B cell (primary cell): Measurements from ENCODE around the gene CTNNA2. TPM values are rescaled to one million over a fixed set of nuclear protein-coding genes. Genes with fewer than 3 reads are reported as not detected.

Experiments
- ATAC-seq: fragments of 200-7000 bp; cut with Tn5 transposase; one replicate; pipeline ENCODE4 v1.10.0; 2021; ENCODE audit warnings: low read depth, mild to moderate bottlenecking, moderate number of reproducible peaks, moderate library complexity
- CTCF ChIA-PET: fragments of 350-600 bp; sonication (Branson Sonifier 250); formaldehyde crosslinking; loops from one replicate; lab custom pipeline; 2021; ENCODE audit warnings: antibody characterized with exemption, inconsistent platforms; lab: Charles Lee
- POLR2A ChIA-PET: fragments of 350-600 bp; sonication (Branson Sonifier 250); formaldehyde crosslinking; loops from one replicate; lab custom pipeline; 2021; ENCODE audit warnings: antibody characterized with exemption; lab: Charles Lee
- DNase-seq: peaks from one replicate; pipeline ENCODE4 v3.0.0; 2013
- H2AFZ ChIP-seq: 2 replicates; pipeline ENCODE4 v1.6.1; 2012; ENCODE audit warnings: mild to moderate bottlenecking, low read depth, low read length; ENCODE audit not compliant: insufficient read depth, poor library complexity, severe bottlenecking
- H3K27ac ChIP-seq, 2 donors: 1 replicate in 1 of 2; 2 replicates in 1 of 2; pipeline ENCODE4 v1.5.1; 2012 to 2013; ENCODE audit warnings: low read length in 2 of 2, mild to moderate bottlenecking in 2 of 2, moderate library complexity in 1 of 2
- H3K27me3 ChIP-seq, 4 experiments: fragments of 200-600 bp in 1 of 4; sonication (generic) in 1 of 4; replicated peaks in 1 of 4; 1 replicate in 2 of 4; 2 replicates in 2 of 4; pipeline versions ENCODE4 v1.6.1 to v1.7.0; 2013 to 2016; ENCODE audit warnings: low read length in 3 of 4, mild to moderate bottlenecking in 2 of 4, mixed read lengths in 1 of 4, moderate library complexity in 1 of 4; ENCODE audit not compliant: insufficient read depth in 4 of 4, control insufficient read depth in 3 of 4; ENCODE audit errors: control extremely low read depth in 1 of 4
- H3K36me3 ChIP-seq, 2 experiments: replicated peaks in 1 of 2; 1 replicate in 1 of 2; 2 replicates in 1 of 2; pipeline versions ENCODE4 v1.6.1 to v1.7.1; 2013; ENCODE audit warnings: low read length in 1 of 2; ENCODE audit not compliant: insufficient read depth in 2 of 2, control insufficient read depth in 1 of 2; ENCODE audit errors: control extremely low read depth in 1 of 2, extremely low read depth in 1 of 2
- H3K4me1 ChIP-seq, 2 donors: fragments of 200-600 bp in 1 of 2; sonication (generic) in 1 of 2; 1 replicate in 1 of 2; 2 replicates in 1 of 2; pipeline versions ENCODE4 v1.5.1 to v1.6.1; 2013 to 2017; ENCODE audit warnings: low read length in 2 of 2; ENCODE audit not compliant: control insufficient read depth in 2 of 2, insufficient read depth in 2 of 2
- H3K4me2 ChIP-seq: replicated peaks from 2 replicates; pipeline ENCODE3; 2012; ENCODE audit warnings: mild to moderate bottlenecking, low read depth, low read length; ENCODE audit not compliant: poor library complexity, severe bottlenecking
- H3K4me3 ChIP-seq, 5 experiments: fragments of 200-600 bp in 1 of 5; sonication (generic) in 1 of 5; 1 replicate in 3 of 5; 2 replicates in 2 of 5; pipeline versions ENCODE4 v1.5.1 to v1.7.0; 2011 to 2016; ENCODE audit warnings: low read length in 4 of 5, mild to moderate bottlenecking in 4 of 5, low read depth in 2 of 5, control low read depth in 1 of 5, moderate library complexity in 1 of 5; ENCODE audit not compliant: insufficient read depth in 1 of 5; ENCODE audit errors: control extremely low read depth in 1 of 5, extremely low read depth in 1 of 5
- H3K79me2 ChIP-seq: fragments of 200-600 bp; sonication (generic); one replicate; pipeline ENCODE4 v1.6.0; 2016; ENCODE audit warnings: low read length; ENCODE audit not compliant: control insufficient read depth, insufficient read depth
- H3K9ac ChIP-seq: fragments of 200-600 bp; sonication (generic); 2 replicates; pipeline ENCODE4 v1.6.1; 2017; ENCODE audit warnings: mild to moderate bottlenecking, low read length, moderate library complexity
- H3K9me3 ChIP-seq, 3 donors: one replicate each; pipeline versions ENCODE4 v1.6.1 to v1.7.1; 2013; ENCODE audit warnings: low read length in 2 of 3; ENCODE audit not compliant: control insufficient read depth in 2 of 3, insufficient read depth in 1 of 3; ENCODE audit errors: control extremely low read depth in 1 of 3
- H4K20me1 ChIP-seq: 2 replicates; pipeline ENCODE4 v1.6.0; 2012; ENCODE audit warnings: mild to moderate bottlenecking, low read length; ENCODE audit not compliant: insufficient read depth, control insufficient read depth, poor library complexity, severe bottlenecking
- H3K27ac Mint-ChIP-seq: one replicate; pipeline ENCODE4 v1.8.0; 2021; ENCODE audit warnings: mixed read lengths
- H3K27me3 Mint-ChIP-seq: one replicate; pipeline ENCODE4 v1.8.0; 2021; ENCODE audit warnings: mixed read lengths
- H3K4me1 Mint-ChIP-seq: one replicate; pipeline ENCODE4 v1.8.0; 2021; ENCODE audit warnings: mixed read lengths
- H3K4me3 Mint-ChIP-seq: one replicate; pipeline ENCODE4 v1.8.0; 2021; ENCODE audit warnings: mixed read lengths
- H3K9me3 Mint-ChIP-seq: one replicate; pipeline ENCODE4 v1.8.0; 2022; ENCODE audit warnings: mixed read lengths; ENCODE audit not compliant: insufficient read depth
- EZH2 ChIP-seq: IDR thresholded peaks from 2 replicates; pipeline ENCODE4 v1.6.1; 2012; ENCODE audit warnings: borderline replicate concordance, low read depth, mild to moderate bottlenecking, moderate library complexity, low read length; ENCODE audit not compliant: insufficient read depth, poor library complexity, severe bottlenecking
- WGBS: methylation state at CpG from one replicate; pipeline ENCODE4 v1.1.5; 2013; ENCODE audit warnings: missing lambda C conversion rate; ENCODE audit not compliant: insufficient coverage; 5-methylcytosine and 5-hydroxymethylcytosine counted together
- intact Hi-C: fragments of 100-400 bp; cut with micrococcal nuclease; formaldehyde crosslinking; loops from one replicate; pipeline ENCODE4 v1.10.0; 2022
- polyA plus RNA-seq: library from polyadenylated mRNA; depleted of rRNA; stranded (reverse); fragments of >200 nt; gene quantifications from 2 replicates; pipeline ENCODE4 v1.2.3, GENCODE V29; 2012
- total RNA-seq, 2 donors: library from RNA; stranded (reverse); fragments of 120-200 nt in 1 of 2; gene quantifications; 1 replicate in 1 of 2; 2 replicates in 1 of 2; pipeline versions ENCODE4 v1.2.3 to v1.2.4, GENCODE V29; 2013 to 2022
- TF ChIP-seq, protein P1 (sequence below): fragments of 200-600 bp; IDR thresholded peaks from one replicate; pipeline ENCODE4 v1.8.0; 2022; ENCODE audit warnings: antibody characterized with exemption, mild to moderate bottlenecking

CTNNA2 gene
- total and polyA plus RNA-seq, 2 donors (not counting 1 experiment from before 2014, with no cell fraction given): not detected

DNA sequence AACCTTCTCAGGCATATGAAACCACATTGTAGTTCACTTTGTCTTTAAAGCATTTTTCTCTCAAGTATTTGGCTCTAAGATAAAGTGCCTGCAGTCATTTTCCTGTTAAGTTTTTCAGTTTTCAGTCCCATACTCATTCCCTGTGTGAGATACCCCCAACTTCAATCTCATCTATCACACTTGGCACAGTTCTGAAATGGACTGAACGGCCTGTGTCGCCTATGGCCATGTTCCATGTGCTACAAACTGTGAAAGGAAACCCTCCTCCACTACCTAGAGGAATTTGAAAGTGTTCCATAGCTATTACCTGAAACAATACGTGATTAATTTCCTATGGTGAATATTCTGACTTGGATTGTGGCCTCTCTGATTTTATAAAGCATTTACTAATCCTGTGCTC, 319.1 kb downstream of the CTNNA2 start:
- no peaks in the 10 kb centered on the region for H3K4me1 Mint-ChIP-seq
- H3K4me3 Mint-ChIP-seq: no peak overlapping the region
- no peak for TF ChIP-seq EZH2
- TF ChIP-seq, protein P1, sequence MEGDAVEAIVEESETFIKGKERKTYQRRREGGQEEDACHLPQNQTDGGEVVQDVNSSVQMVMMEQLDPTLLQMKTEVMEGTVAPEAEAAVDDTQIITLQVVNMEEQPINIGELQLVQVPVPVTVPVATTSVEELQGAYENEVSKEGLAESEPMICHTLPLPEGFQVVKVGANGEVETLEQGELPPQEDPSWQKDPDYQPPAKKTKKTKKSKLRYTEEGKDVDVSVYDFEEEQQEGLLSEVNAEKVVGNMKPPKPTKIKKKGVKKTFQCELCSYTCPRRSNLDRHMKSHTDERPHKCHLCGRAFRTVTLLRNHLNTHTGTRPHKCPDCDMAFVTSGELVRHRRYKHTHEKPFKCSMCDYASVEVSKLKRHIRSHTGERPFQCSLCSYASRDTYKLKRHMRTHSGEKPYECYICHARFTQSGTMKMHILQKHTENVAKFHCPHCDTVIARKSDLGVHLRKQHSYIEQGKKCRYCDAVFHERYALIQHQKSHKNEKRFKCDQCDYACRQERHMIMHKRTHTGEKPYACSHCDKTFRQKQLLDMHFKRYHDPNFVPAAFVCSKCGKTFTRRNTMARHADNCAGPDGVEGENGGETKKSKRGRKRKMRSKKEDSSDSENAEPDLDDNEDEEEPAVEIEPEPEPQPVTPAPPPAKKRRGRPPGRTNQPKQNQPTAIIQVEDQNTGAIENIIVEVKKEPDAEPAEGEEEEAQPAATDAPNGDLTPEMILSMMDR: no peak
- no peaks in the 10 kb centered on the region for H3K9me3 ChIP-seq
- ChIA-PET CTCF (no interaction called here), POLR2A (no interaction called here)
- no peak overlapping the region for H2AFZ ChIP-seq
- no peak overlapping the region for H3K9ac ChIP-seq
- WGBS: no CpG with 5 or more reads among the region's 3 CpGs
- no peaks in the 10 kb centered on the region for H4K20me1 ChIP-seq
- H3K4me3 ChIP-seq: no peak overlapping the region
- H3K4me2 ChIP-seq: no peak overlapping the region
- H3K79me2 ChIP-seq: no peaks in the 10 kb centered on the region
- no peaks in the 10 kb centered on the region for H3K36me3 ChIP-seq
- H3K27ac ChIP-seq: no peak overlapping the region
- H3K27me3 Mint-ChIP-seq: no peaks in the 10 kb centered on the region
- no peaks in the 10 kb centered on the region for H3K9me3 Mint-ChIP-seq
- no peak for ATAC-seq
- H3K27me3 ChIP-seq: no peaks in the 10 kb centered on the region
- H3K27ac Mint-ChIP-seq: no peak overlapping the region
- no peaks in the 10 kb centered on the region for H3K4me1 ChIP-seq
- no peak for DNase-seq
- intact Hi-C loops: no loop called here

DNA sequence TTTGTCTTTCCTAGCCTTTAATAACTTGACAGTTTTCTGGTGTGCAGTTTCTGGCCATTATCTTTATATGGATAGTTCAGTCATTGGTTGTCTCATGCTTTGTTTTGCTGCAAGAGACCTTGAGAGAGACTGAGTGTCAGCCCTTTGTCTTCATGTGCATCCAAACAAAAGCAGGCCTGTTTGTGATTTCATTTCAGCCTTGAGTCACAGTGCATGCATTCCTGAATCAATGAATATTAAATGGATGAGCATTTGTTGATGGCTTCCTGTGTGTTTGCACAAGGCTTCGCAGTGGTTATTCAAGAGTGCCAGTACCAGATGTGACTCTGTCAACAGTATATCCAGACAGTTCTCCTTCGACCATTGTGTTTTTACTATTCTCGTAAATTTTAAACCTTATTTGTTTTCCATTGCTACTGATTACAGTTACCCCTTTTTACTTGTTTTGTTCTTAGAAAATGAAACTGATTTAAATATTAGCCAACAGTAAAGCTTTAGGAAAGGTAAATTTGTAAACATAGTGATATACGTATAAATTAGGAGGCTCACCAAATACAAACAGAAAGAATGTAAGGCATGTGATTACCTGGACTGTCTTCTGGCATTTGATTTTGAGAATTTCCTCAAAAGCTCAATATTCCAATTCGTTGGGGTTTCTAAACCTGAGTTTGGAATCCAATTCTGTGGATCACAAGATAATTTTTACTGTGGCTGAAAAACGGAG, 319.8 kb downstream of the CTNNA2 start:
- CTCF ChIA-PET: no interaction called here
- DNase-seq (no peak), ATAC-seq (no peak)
- Mint-ChIP-seq H3K27me3 (no peaks in the 10 kb centered on the region), H3K27ac (no peak overlapping the region), H3K4me3 (no peak overlapping the region), H3K4me1 (no peaks in the 10 kb centered on the region), H3K9me3 (no peaks in the 10 kb centered on the region)
- POLR2A ChIA-PET: no interaction called here
- H3K9me3 ChIP-seq: no peaks in the 10 kb centered on the region
- H3K79me2 ChIP-seq: no peaks in the 10 kb centered on the region
- TF ChIP-seq, protein P1: no peak
- TF ChIP-seq EZH2: no peak
- no peaks in the 10 kb centered on the region for H3K36me3 ChIP-seq
- no peak overlapping the region for H3K4me3 ChIP-seq
- no peak overlapping the region for H3K27ac ChIP-seq
- H2AFZ ChIP-seq: no peak overlapping the region
- no peaks in the 10 kb centered on the region for H3K27me3 ChIP-seq
- intact Hi-C loops: no loop called here
- no peaks in the 10 kb centered on the region for H3K4me1 ChIP-seq
- H4K20me1 ChIP-seq: no peaks in the 10 kb centered on the region
- H3K9ac ChIP-seq: no peak overlapping the region
- WGBS: 92% methylated on average over 2 of the region's 6 CpGs
- no peak overlapping the region for H3K4me2 ChIP-seq
